DND-41 (cell line): ENCODE measurements around the gene SCMH1.
"Not testable (repeated sequence)": the region's sequence is repeated elsewhere in the genome, so short reads cannot be mapped to it uniquely, and the experiment has no call there.

ENCODE experiments used
- CTCF ChIP-seq: IDR thresholded peaks from 2 replicates; pipeline ENCODE4 v1.5.1; 2012; ENCODE audit warnings: borderline replicate concordance, low read length, moderate library complexity, mild to moderate bottlenecking; ENCODE audit not compliant: poor library complexity, severe bottlenecking; ENCODE audit errors: extremely low read depth
- EZH2 ChIP-seq: IDR thresholded peaks from 3 replicates; pipeline ENCODE4 v1.6.1; 2012; ENCODE audit warnings: borderline replicate concordance, low read depth, mild to moderate bottlenecking, moderate library complexity, low read length, inconsistent platforms; ENCODE audit not compliant: severe bottlenecking

DNA sequence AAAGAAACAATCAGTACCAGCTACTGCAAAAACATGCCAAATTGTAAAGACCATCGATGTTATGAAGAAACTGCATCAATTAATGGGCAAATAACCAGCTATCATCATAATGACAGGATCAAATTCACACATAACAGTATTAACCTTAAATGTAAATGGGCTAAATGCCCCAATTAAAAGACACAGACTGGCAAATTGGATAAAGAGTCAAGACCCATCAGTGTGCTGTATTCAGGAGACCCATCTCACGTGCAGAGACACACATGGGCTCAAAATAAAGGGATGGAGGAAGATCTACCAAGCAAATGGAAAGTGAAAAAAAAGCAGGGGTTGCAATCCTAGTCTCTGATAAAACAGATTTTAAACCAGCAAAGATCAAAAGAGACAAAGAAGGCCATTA is 35.1 kb downstream of the SCMH1 start:
- not testable (repeated sequence) for TF ChIP-seq CTCF, EZH2
